ENCODE measurements around the gene ZNF638.

Gene ZNF638

GRCh38 chr2:71473346-71474031 lies 141.9 kb downstream of the ZNF638 start:
- no peak for DNase-seq

GRCh38 chr2:71474116-71474743 lies 142.6 kb downstream of the ZNF638 start:
- DNase-seq: no peak

- DNase-seq: no peak
These were observed 143.3 kb downstream of the ZNF638 start for GRCh38 chr2:71474744-71475397.

GRCh38 chr2:71476495-71476894 lies 144.9 kb downstream of the ZNF638 start:
- DNase-seq: no peak

- DNase-seq: no peak
These were observed 145.7 kb downstream of the ZNF638 start for GRCh38 chr2:71477231-71477691.

GRCh38 chr2:71478806-71479205 lies 147.2 kb downstream of the ZNF638 start:
- DNase-seq: no peak

- DNase-seq: no peak
These were observed 147.7 kb downstream of the ZNF638 start for GRCh38 chr2:71479261-71479660.

- no peak for DNase-seq
These were observed 149.5 kb downstream of the ZNF638 start for GRCh38 chr2:71481111-71481510.

GRCh38 chr2:71482055-71482454 lies 150.5 kb downstream of the ZNF638 start:
- DNase-seq: no peak

GRCh38 chr2:71483246-71483645 lies 151.7 kb downstream of the ZNF638 start:
- DNase-seq: no peak

GRCh38 chr2:71484354-71484753 lies 152.8 kb downstream of the ZNF638 start:
- DNase-seq: no peak
